Upper lobe of left lung (tissue), 6 donors: ENCODE results near the gene TATDN2. TPM values are rescaled to one million over a fixed set of nuclear protein-coding genes. Genes with fewer than 3 reads are reported as not detected.

Source experiments
- ATAC-seq, 2 donors: fragments of 200-7000 bp; cut with Tn5 transposase; one replicate each; pipeline ENCODE4 v1.9.1; 2022; ENCODE audit warnings: mild to moderate bottlenecking in 2 of 2, moderate library complexity in 2 of 2; ENCODE audit not compliant: low FRiP score in 2 of 2
- DNase-seq, 2 donors: peaks; one replicate each; pipeline ENCODE4 v3.0.0-alpha.2; 2019 to 2020
- H3K27ac ChIP-seq, 4 donors: fragments of 200-600 bp; sonication (generic); one replicate each; pipeline ENCODE4 v1.5.1; 2016 to 2019
- H3K27me3 ChIP-seq, 4 donors: fragments of 200-600 bp; sonication (generic); one replicate each; pipeline ENCODE4 v1.5.1; 2017 to 2019
- H3K36me3 ChIP-seq, 4 donors: fragments of 200-600 bp; sonication (generic); one replicate each; pipeline ENCODE4 v1.5.1; 2016 to 2019
- H3K4me1 ChIP-seq, 4 donors: fragments of 200-600 bp; sonication (generic); one replicate each; pipeline ENCODE4 v1.5.1; 2018 to 2019
- H3K4me3 ChIP-seq, 4 donors: fragments of 200-600 bp; sonication (generic); one replicate each; pipeline ENCODE4 v1.5.1; 2017 to 2019; ENCODE audit warnings: mild to moderate bottlenecking in 2 of 4, moderate library complexity in 1 of 4
- H3K9me3 ChIP-seq, 4 donors: fragments of 200-600 bp; sonication (generic); one replicate each; pipeline ENCODE4 v1.5.1; 2018 to 2019
- EP300 ChIP-seq, 4 donors: sonication (generic); formaldehyde crosslinking; IDR thresholded peaks; one replicate each; pipeline ENCODE4 v1.5.1; 2017; ENCODE audit warnings: antibody characterized with exemption in 4 of 4, control low read depth in 2 of 4
- POLR2A ChIP-seq, 4 donors: fragments of 450-650 bp; IDR thresholded peaks; one replicate each; pipeline ENCODE4 v1.5.1; 2016 to 2017; ENCODE audit warnings: antibody characterized with exemption in 4 of 4, mild to moderate bottlenecking in 2 of 4
- POLR2AphosphoS5 ChIP-seq, 2 donors: sonication (generic); formaldehyde crosslinking; IDR thresholded peaks; one replicate each; pipeline ENCODE4 v1.5.1; 2017; ENCODE audit warnings: antibody characterized with exemption in 2 of 2
- WGBS, 2 donors: methylation state at CpG; one replicate each; pipeline ENCODE4 v1.1.5; 2017 to 2018; 5-methylcytosine and 5-hydroxymethylcytosine counted together
- total RNA-seq, 6 donors: library from RNA; depleted of rRNA in 4 of 6; stranded (reverse); fragments of >200 nt in 4 of 6; gene quantifications; one replicate each; pipeline versions ENCODE4 v1.1.0 to v1.2.1, GENCODE V29; 2016 to 2021
- TF ChIP-seq, protein P1 (sequence below), 6 experiments: fragments of 450-650 bp in 4 of 6; fragments of 200-600 bp in 2 of 6; sonication (generic) in 2 of 6; IDR thresholded peaks; one replicate each; pipeline ENCODE4 v1.5.1; 2016 to 2019; ENCODE audit warnings: antibody characterized with exemption in 6 of 6
- donor health status: DM: no; HTN: no; CAD: no; lungs with moderate emphysema.
- donor health status: DM: no; HTN: yes; CAD: no; lungs with severe emphysema.

The TATDN2 gene
- total RNA-seq, 6 donors from 2014 or later: 20.3 to 34.6 (median 26.0) TPM

DNA sequence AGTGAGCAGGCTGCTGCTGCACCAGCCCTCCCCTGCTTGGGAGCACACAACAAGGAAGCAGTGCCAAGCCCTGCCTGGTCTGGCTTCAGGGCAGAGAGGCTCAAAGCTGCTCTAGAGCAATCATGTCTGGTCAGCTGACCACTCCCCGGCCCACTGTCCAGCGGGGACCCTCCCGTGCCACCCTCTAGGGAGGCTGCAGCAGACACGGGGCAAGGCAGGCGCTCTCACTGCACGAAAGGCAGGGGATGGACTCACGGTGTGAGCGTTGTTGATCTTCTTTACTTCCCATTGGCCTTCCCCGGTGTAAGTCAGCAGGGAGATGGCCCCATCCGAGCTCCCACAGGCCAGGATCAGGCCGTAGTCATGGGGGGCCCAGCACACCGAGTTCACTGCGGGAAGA is 63.5 kb downstream of the TATDN2 start:
- TF ChIP-seq EP300 (IDR thresholded peaks at IDR 0.05) (no peak), POLR2A (IDR thresholded peaks at IDR 0.05) (no peak), POLR2AphosphoS5 (IDR thresholded peaks at IDR 0.05) (no peak)
- TF ChIP-seq, protein P1, sequence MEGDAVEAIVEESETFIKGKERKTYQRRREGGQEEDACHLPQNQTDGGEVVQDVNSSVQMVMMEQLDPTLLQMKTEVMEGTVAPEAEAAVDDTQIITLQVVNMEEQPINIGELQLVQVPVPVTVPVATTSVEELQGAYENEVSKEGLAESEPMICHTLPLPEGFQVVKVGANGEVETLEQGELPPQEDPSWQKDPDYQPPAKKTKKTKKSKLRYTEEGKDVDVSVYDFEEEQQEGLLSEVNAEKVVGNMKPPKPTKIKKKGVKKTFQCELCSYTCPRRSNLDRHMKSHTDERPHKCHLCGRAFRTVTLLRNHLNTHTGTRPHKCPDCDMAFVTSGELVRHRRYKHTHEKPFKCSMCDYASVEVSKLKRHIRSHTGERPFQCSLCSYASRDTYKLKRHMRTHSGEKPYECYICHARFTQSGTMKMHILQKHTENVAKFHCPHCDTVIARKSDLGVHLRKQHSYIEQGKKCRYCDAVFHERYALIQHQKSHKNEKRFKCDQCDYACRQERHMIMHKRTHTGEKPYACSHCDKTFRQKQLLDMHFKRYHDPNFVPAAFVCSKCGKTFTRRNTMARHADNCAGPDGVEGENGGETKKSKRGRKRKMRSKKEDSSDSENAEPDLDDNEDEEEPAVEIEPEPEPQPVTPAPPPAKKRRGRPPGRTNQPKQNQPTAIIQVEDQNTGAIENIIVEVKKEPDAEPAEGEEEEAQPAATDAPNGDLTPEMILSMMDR (IDR thresholded peaks at IDR 0.05): no peak
- 95 to 98% methylated on average over 5 to 13 of the region's 13 CpGs for WGBS, 2 donors

DNA sequence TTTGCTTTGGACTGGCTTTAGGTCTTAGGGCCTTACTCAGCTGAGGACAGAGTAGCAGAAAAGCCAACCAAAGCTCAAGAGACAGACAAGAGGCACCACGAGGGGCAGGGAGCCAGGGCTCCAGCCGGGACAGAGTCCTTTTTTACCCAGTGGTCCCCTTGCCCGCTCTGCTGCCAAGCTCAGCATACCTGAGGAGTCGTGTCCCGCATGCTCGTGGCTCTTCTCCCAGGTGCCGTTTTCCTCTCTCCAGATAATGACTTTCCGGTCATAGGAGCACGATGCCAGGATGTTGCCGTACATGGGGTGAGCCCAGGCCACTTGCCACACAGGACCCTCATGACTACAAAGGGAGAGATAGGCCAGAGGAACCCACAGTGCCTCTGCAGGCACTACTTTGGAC is 64.1 kb downstream of the TATDN2 start:
- 87 to 88% methylated on average over 8 to 10 of the region's 10 CpGs for WGBS, 2 donors
- Histone ChIP-seq H3K4me3 (no peak overlapping the region), H3K4me1 (peaks cover 0 to 10% (median 3%) of the 10 kb centered on the region in 4 donors), H3K36me3 (peaks cover 16 to 95% (median 79%) of the 10 kb centered on the region in 4 donors), H3K27ac (no peak overlapping the region), H3K9me3 (no peaks in the 10 kb centered on the region), H3K27me3 (no peaks in the 10 kb centered on the region)
- no peak for TF ChIP-seq POLR2A (IDR thresholded peaks at IDR 0.05)
- TF ChIP-seq, protein P1 (IDR thresholded peaks at IDR 0.05): no peak
- no peak for TF ChIP-seq POLR2AphosphoS5 (IDR thresholded peaks at IDR 0.05)
- no peak for TF ChIP-seq EP300 (IDR thresholded peaks at IDR 0.05)
- ATAC-seq (no peak), DNase-seq (no peak)

More for the DNA sequence above, 63.5 kb downstream of the TATDN2 start:
- DNase-seq: no peak
- peaks cover 13 to 96% (median 79%) of the 10 kb centered on the region in 4 donors for H3K36me3 ChIP-seq
- H3K4me3 ChIP-seq: no peak overlapping the region
- peaks cover 0 to 10% (median 3%) of the 10 kb centered on the region in 4 donors for H3K4me1 ChIP-seq
- H3K9me3 ChIP-seq: no peaks in the 10 kb centered on the region
- peak in 1 of 2 donors; percentile 32 for ATAC-seq
- H3K27ac ChIP-seq: peak overlapping the region in 1 of 4 donors; percentile 1
- no peaks in the 10 kb centered on the region for H3K27me3 ChIP-seq

DNA sequence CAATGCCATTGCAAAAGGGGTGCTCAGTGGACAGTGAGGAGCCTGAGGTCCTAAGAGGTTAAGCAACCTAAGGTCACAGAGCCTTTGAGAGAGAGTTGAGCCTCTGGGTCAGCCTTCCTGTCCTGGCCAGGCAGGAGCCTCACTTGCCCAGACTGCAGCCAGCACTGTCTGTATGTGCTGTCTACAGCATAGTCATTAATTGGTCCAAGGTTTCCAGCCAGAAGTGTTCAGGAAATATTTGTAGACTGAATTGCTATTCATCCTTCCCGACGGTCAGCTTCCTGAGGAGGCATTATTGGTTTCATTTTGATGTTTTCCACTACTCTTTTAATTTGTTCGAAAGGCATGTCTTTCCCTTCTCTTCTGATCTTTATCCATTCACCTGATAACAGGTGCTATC is 64.6 kb downstream of the TATDN2 start:
- Histone ChIP-seq H3K9me3 (no peaks in the 10 kb centered on the region), H3K4me3 (no peak overlapping the region), H3K4me1 (peaks cover 0 to 10% (median 3%) of the 10 kb centered on the region in 4 donors), H3K27me3 (no peaks in the 10 kb centered on the region), H3K36me3 (peaks cover 18 to 95% (median 81%) of the 10 kb centered on the region in 4 donors), H3K27ac (no peak overlapping the region)
- DNase-seq (no peak), ATAC-seq (no peak)
- WGBS, 2 donors: 57 to 70% methylated on average over 3 of the region's 3 CpGs
- TF ChIP-seq POLR2A (IDR thresholded peaks at IDR 0.05) (no peak), EP300 (IDR thresholded peaks at IDR 0.05) (no peak)

DNA sequence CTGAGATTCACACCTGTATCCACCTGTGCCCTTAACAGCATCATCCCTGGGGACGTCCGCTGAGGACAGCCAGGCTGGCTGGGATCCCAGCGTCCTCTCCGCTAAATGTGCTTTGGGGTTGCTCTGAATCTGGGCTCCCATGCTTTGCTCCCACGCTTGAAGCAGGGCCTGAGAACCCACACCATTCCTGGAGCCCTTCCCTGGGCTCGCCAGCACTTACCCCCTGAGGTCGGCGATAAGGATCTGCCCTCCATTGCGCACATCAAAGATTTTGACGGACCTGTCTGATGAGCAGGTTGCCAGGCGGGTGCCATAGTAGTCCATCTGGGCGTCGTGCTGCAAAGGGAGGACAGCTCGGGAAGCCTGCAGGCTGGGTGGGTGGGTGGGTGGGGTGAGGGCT is 66.8 kb downstream of the TATDN2 start:
- Histone ChIP-seq H3K4me3 (no peak overlapping the region), H3K27ac (no peak overlapping the region), H3K4me1 (peaks cover 12 to 23% (median 14%) of the 10 kb centered on the region in 4 donors), H3K27me3 (no peaks in the 10 kb centered on the region), H3K36me3 (peaks cover 18 to 88% (median 78%) of the 10 kb centered on the region in 4 donors), H3K9me3 (no peaks in the 10 kb centered on the region)
- 94 to 98% methylated on average over 6 to 14 of the region's 14 CpGs for WGBS, 2 donors
- TF ChIP-seq, protein P1 (IDR thresholded peaks at IDR 0.05): no peak
- TF ChIP-seq POLR2A (IDR thresholded peaks at IDR 0.05): no peak
- TF ChIP-seq POLR2AphosphoS5 (IDR thresholded peaks at IDR 0.05): no peak
- TF ChIP-seq EP300 (IDR thresholded peaks at IDR 0.05): no peak
- no peak for ATAC-seq
- no peak for DNase-seq

DNA sequence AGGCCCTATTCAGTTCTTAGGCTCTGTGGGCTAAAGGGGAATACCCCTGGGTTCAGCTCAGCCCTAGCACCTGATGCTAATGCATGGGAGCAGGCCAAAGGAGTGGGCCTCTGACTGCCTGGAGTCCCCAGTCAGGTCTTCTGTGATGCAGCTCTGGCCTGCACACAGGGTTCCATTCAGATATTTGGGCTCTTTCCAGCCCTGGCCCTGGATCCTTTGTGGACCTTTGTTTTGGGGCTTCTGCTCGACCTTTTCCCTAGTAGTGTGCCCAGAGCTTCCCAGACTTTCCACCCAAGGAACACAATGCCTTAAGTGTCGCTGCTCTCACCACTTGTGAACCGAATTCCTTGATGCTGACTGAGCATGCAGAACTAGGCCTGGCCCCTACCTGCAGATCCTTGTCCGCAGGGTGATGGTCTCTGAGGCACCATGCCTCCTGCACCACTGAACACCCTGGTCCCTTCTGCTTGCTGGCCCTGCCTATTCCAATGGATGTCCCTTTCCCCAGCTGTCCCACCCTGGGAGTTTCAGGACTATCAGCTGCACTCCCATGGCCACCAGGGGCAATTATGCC is 67.6 kb downstream of the TATDN2 start:
- Histone ChIP-seq H3K36me3 (peaks cover 18 to 81% (median 72%) of the 10 kb centered on the region in 4 donors), H3K4me1 (peaks cover 15 to 21% (median 16%) of the 10 kb centered on the region in 4 donors), H3K9me3 (no peaks in the 10 kb centered on the region), H3K4me3 (no peak overlapping the region), H3K27ac (no peak overlapping the region), H3K27me3 (no peaks in the 10 kb centered on the region)
- ATAC-seq (no peak), DNase-seq (no peak)
- no peak for TF ChIP-seq POLR2AphosphoS5 (IDR thresholded peaks at IDR 0.05)
- TF ChIP-seq, protein P1 (IDR thresholded peaks at IDR 0.05): no peak
- TF ChIP-seq EP300 (IDR thresholded peaks at IDR 0.05): no peak
- no peak for TF ChIP-seq POLR2A (IDR thresholded peaks at IDR 0.05)
- WGBS, 2 donors: 92 to 98% methylated on average over 4 of the region's 4 CpGs
